Vagina (tissue), 2 donors: ENCODE data around the gene TRAF2. TPM values are rescaled to one million over a fixed set of nuclear protein-coding genes. Genes with fewer than 3 reads are reported as not detected.

ENCODE experiments used
- DNase-seq, 2 donors: peaks; one replicate each; pipeline ENCODE4 v3.0.0-alpha.2; 2017; ENCODE audit errors: extremely low spot score in 2 of 2
- H3K27ac ChIP-seq: fragments of 200-600 bp; sonication (generic); one replicate; pipeline ENCODE4 v1.5.1; 2019
- H3K27me3 ChIP-seq: fragments of 200-600 bp; sonication (generic); one replicate; pipeline ENCODE4 v1.5.1; 2019
- H3K36me3 ChIP-seq, 2 donors: fragments of 200-600 bp; sonication (generic); one replicate each; pipeline ENCODE4 v1.5.1; 2017 to 2019
- H3K4me1 ChIP-seq: fragments of 200-600 bp; sonication (generic); one replicate; pipeline ENCODE4 v1.5.1; 2019
- H3K4me3 ChIP-seq, 2 donors: fragments of 200-600 bp; sonication (generic); 1 replicate in 1 of 2; 2 replicates in 1 of 2; pipeline ENCODE4 v1.5.1; 2016 to 2019
- H3K9me3 ChIP-seq: fragments of 200-600 bp; sonication (generic); one replicate; pipeline ENCODE4 v1.5.1; 2019
- CTCF ChIP-seq, 3 experiments: fragments of 450-650 bp in 2 of 3; fragments of 200-600 bp in 1 of 3; sonication (generic) in 1 of 3; IDR thresholded peaks; one replicate each; pipeline ENCODE4 v1.5.1; 2017 to 2019; ENCODE audit warnings: antibody characterized with exemption in 3 of 3, mild to moderate bottlenecking in 2 of 3, moderate library complexity in 2 of 3
- POLR2A ChIP-seq, 2 donors: fragments of 450-650 bp; IDR thresholded peaks; one replicate each; pipeline ENCODE4 v1.6.1; 2017; ENCODE audit warnings: antibody characterized with exemption in 2 of 2, mild to moderate bottlenecking in 2 of 2, moderate library complexity in 2 of 2
- POLR2AphosphoS5 ChIP-seq, 2 donors: sonication (generic); formaldehyde crosslinking; IDR thresholded peaks; one replicate each; pipeline ENCODE4 v1.9.0; 2017; ENCODE audit warnings: antibody characterized with exemption in 2 of 2, mild to moderate bottlenecking in 2 of 2, low read depth in 1 of 2; ENCODE audit not compliant: insufficient read depth in 1 of 2
- intact Hi-C: fragments of 100-400 bp; cut with DNase I; formaldehyde crosslinking; loops from one replicate; pipeline ENCODE4 v1.15.1; 2023
- total RNA-seq: library from RNA; depleted of rRNA; stranded (reverse); fragments of >200 nt; gene quantifications from one replicate; pipeline ENCODE4 v1.2.3, GENCODE V29; 2016

TRAF2 gene
- total RNA-seq, 1 donor from 2014 or later = 12.8 TPM

DNA sequence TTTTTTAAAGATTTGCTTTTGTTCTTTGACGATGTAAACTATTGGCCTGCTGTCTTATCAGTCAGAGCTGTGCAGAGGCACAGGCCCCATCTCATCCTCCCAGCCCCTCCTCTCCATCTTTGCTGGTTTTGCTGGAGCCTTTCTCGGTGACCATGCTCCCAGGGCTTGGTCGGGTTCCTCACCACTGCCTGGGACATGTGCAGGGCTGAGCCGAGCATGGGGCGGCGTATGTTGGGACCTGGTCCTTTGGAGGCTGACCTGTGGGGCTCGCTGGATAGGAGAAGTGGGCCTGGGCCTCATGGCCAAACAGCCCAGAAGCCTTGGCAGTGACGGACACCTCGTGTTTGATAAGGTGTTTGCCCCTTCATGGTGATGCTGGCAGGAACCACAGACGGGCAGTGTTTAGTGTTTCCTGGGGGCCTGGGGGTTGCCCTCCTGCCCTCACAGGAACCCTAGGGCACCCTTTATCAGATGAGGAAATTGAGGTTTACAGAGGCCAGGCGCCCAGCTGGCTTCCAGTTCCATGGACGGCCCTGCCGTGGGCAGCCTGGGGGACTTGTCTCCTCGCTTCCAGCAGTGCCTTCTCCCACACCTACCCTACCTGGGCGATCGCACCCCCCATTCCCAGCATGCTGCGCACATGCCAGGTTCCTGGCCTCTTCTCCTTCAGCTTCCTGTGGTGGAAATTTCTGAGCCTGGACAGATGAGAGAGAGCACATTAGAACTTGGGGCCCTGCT is 27.6 kb downstream of the TRAF2 start:
- DNase-seq = no peak
- H3K4me3 ChIP-seq = no peak overlapping the region
- intact Hi-C loops = no loop called here
- no peaks in the 10 kb centered on the region for H3K9me3 ChIP-seq
- H3K27me3 ChIP-seq = no peaks in the 10 kb centered on the region
- no peak for TF ChIP-seq POLR2A (IDR thresholded peaks at IDR 0.05)
- TF ChIP-seq POLR2AphosphoS5 (IDR thresholded peaks at IDR 0.05; ENCODE audit: insufficient read depth in 1 of 2, low read depth in 1 of 2) = no peak
- TF ChIP-seq CTCF (IDR thresholded peaks at IDR 0.05) = no peak
- H3K4me1 ChIP-seq = no peaks in the 10 kb centered on the region
- H3K36me3 ChIP-seq = peaks cover 0 to 26% of the 10 kb centered on the region in 2 donors
- no peak overlapping the region for H3K27ac ChIP-seq

DNA sequence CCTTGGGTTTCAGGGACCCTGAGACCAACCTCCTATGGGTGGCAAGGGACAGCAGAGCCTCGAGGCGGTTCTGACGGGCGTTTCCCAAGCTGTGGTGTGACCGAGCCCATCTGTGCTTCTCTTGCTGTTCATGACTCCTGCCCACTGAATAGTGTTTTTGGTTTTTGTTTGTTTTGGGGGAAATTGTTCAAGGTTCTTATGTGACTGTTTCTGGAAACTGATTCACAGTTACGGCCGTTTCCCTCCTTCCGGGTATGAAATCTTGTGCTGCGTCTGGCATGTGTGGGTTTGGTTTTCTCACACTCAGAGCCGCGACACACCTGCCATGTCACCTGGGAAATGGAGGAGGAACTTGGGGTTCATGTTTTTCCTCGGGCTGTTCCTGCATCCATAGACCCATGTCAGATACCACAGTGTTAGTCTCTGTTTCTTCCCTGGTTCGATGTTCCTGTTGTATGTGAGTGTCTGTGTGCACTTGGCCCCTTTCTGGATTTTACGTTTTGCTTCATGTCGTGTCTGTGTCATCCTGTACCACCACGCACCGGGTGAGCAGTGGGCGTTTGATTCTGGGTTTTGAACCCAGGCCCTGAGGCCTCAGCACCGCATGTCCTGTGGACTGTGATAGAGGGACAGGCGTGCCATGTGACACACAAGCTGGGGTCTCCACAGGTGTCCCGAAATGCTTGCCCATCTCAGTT is 29.5 kb downstream of the TRAF2 start:
- Histone ChIP-seq H3K4me1 (no peaks in the 10 kb centered on the region), H3K27me3 (no peaks in the 10 kb centered on the region), H3K4me3 (no peak overlapping the region), H3K9me3 (no peaks in the 10 kb centered on the region), H3K27ac (no peak overlapping the region), H3K36me3 (peaks cover 0 to 29% of the 10 kb centered on the region in 2 donors)
- intact Hi-C loops = no loop called here
- DNase-seq = no peak
- TF ChIP-seq CTCF (IDR thresholded peaks at IDR 0.05) = no peak
- TF ChIP-seq POLR2A (IDR thresholded peaks at IDR 0.05) = no peak
- no peak for TF ChIP-seq POLR2AphosphoS5 (IDR thresholded peaks at IDR 0.05; ENCODE audit: insufficient read depth in 1 of 2, low read depth in 1 of 2)

- no peak overlapping the region for H3K27ac ChIP-seq
- TF ChIP-seq POLR2AphosphoS5 (IDR thresholded peaks at IDR 0.05; ENCODE audit: insufficient read depth in 1 of 2, low read depth in 1 of 2) = no peak
- TF ChIP-seq POLR2A (IDR thresholded peaks at IDR 0.05) = no peak
- no peak for TF ChIP-seq CTCF (IDR thresholded peaks at IDR 0.05)
- intact Hi-C loops = no loop called here
- H3K36me3 ChIP-seq = peaks cover 0 to 35% of the 10 kb centered on the region in 2 donors
- H3K27me3 ChIP-seq = no peaks in the 10 kb centered on the region
- H3K4me3 ChIP-seq = no peak overlapping the region
- no peak for DNase-seq
- H3K4me1 ChIP-seq = no peaks in the 10 kb centered on the region
- H3K9me3 ChIP-seq = no peaks in the 10 kb centered on the region
Observed at GRCh38 chr9:136916330-136917184, 30.2 kb downstream of the TRAF2 start.

- no peaks in the 10 kb centered on the region for H3K27me3 ChIP-seq
- no peak overlapping the region for H3K4me3 ChIP-seq
- DNase-seq = no peak
- intact Hi-C loops = no loop called here
- peaks cover 0 to 42% of the 10 kb centered on the region in 2 donors for H3K36me3 ChIP-seq
- no peak overlapping the region for H3K27ac ChIP-seq
- no peaks in the 10 kb centered on the region for H3K4me1 ChIP-seq
- TF ChIP-seq CTCF (IDR thresholded peaks at IDR 0.05) (no peak), POLR2A (IDR thresholded peaks at IDR 0.05) (no peak), POLR2AphosphoS5 (IDR thresholded peaks at IDR 0.05; ENCODE audit: insufficient read depth in 1 of 2, low read depth in 1 of 2) (no peak)
- H3K9me3 ChIP-seq = no peaks in the 10 kb centered on the region
Observed at GRCh38 chr9:136917902-136918301, 31.6 kb downstream of the TRAF2 start.
